A549 (cell line): ENCODE results near the gene CDC20. TPM values are rescaled to one million over a fixed set of nuclear protein-coding genes. Genes with fewer than 3 reads are reported as not detected.

Experiments used
- ATAC-seq, 2 experiments: fragments of 200-7000 bp in 1 of 2; fragments of >200 bp in 1 of 2; cut with Nextera tagmentation in 1 of 2; cut with Tn5 transposase in 1 of 2; 3 replicates each; pipeline versions ENCODE4 v1.8.0 to v1.9.1; 2018 to 2020; ENCODE audit warnings: mild to moderate bottlenecking in 1 of 2, moderate library complexity in 1 of 2
- CTCF ChIA-PET: fragments of 300-600 bp; sonication (Branson Sonifier 250); formaldehyde crosslinking; extraction: SDS; loops from one replicate; lab custom pipeline; 2021; ENCODE audit warnings: antibody characterized with exemption, inconsistent platforms; lab: Yijun Ruan, JAX
- POLR2A ChIA-PET: fragments of 350-600 bp; formaldehyde crosslinking; extraction: SDS; loops from one replicate; lab custom pipeline; 2021; ENCODE audit warnings: antibody characterized with exemption, inconsistent platforms; lab: Yijun Ruan, JAX
- DNase-seq, 2 experiments: peaks; one replicate each; pipeline versions ENCODE4 v3.0.0 to v3.0.0-alpha.2; 2011 to 2016; ENCODE audit warnings: low read depth in 1 of 2, low spot score in 1 of 2
- FAIRE-seq: peaks from 2 replicates; lab custom pipeline; 2011; peaks lifted over from hg19 to GRCh38; lab: Jason Lieb, UNC
- H3K27ac ChIP-seq, 2 experiments: fragments of >200 bp; sonication (Bioruptor Twin); formaldehyde crosslinking; 3 replicates each; pipeline ENCODE4 v1.5.1; 2016 to 2017
- H3K4me1 ChIP-seq: fragments of >200 bp; sonication (Bioruptor Twin); formaldehyde crosslinking; 3 replicates; pipeline ENCODE4 v1.6.1; 2016
- H3K4me2 ChIP-seq: fragments of >200 bp; sonication (Bioruptor Twin); formaldehyde crosslinking; 3 replicates; pipeline ENCODE4 v1.6.1; 2016
- H3K4me3 ChIP-seq: fragments of >200 bp; sonication (Bioruptor Twin); formaldehyde crosslinking; 3 replicates; pipeline ENCODE4 v1.5.1; 2016
- H3K9me3 ChIP-seq: fragments of >200 bp; sonication (Bioruptor Twin); formaldehyde crosslinking; 3 replicates; pipeline ENCODE4 v1.6.1; 2016
- CBX2 ChIP-seq: fragments of 200-600 bp; sonication (generic); IDR thresholded peaks from 2 replicates; pipeline ENCODE4 v1.6.1; 2016; ENCODE audit warnings: low read depth, mild to moderate bottlenecking, borderline replicate concordance
- CBX8 ChIP-seq: fragments of 200-600 bp; sonication (generic); IDR thresholded peaks from 2 replicates; pipeline ENCODE4 v1.6.1; 2016
- CHD4 ChIP-seq: fragments of 200-600 bp; sonication (generic); IDR thresholded peaks from 2 replicates; pipeline ENCODE4 v1.6.1; 2016; ENCODE audit warnings: antibody characterized with exemption, mild to moderate bottlenecking, borderline replicate concordance
- EHMT2 ChIP-seq: fragments of 200-600 bp; sonication (generic); IDR thresholded peaks from 2 replicates; pipeline ENCODE4 v1.6.1; 2016; ENCODE audit warnings: antibody characterized with exemption, low read depth, mild to moderate bottlenecking, moderate library complexity
- FOSL2 ChIP-seq, 2 experiments: fragments of 450-650 bp in 1 of 2; fragments of >200 bp in 1 of 2; sonication (Bioruptor Twin) in 1 of 2; formaldehyde crosslinking; IDR thresholded peaks; 2 replicates each; pipeline versions ENCODE4 v1.5.0 to v1.6.1; 2016 to 2020; ENCODE audit warnings: mild to moderate bottlenecking in 1 of 2, moderate library complexity in 1 of 2
- HOXA7 ChIP-seq: fragments of 250-450 bp; sonication (Bioruptor Pico); IDR thresholded peaks from 2 replicates; pipeline ENCODE4 v1.5.0; 2020; ENCODE audit warnings: mild to moderate bottlenecking, moderate library complexity
- HOXB5 ChIP-seq: fragments of 250-450 bp; sonication (Bioruptor Pico); IDR thresholded peaks from 2 replicates; pipeline ENCODE4 v1.5.0; 2020; ENCODE audit warnings: mild to moderate bottlenecking, moderate library complexity
- JUNB ChIP-seq: fragments of >200 bp; sonication (Bioruptor Twin); formaldehyde crosslinking; IDR thresholded peaks from 2 replicates; pipeline ENCODE4 v1.6.1; 2016
- KDM5A ChIP-seq: fragments of 200-600 bp; sonication (generic); IDR thresholded peaks from 2 replicates; pipeline ENCODE4 v1.6.1; 2016; ENCODE audit warnings: antibody characterized with exemption, mild to moderate bottlenecking
- MAFK ChIP-seq: fragments of 450-650 bp; IDR thresholded peaks from 2 replicates; pipeline ENCODE4 v1.6.1; 2014; ENCODE audit not compliant: partially characterized antibody
- MAZ ChIP-seq: fragments of 150-350 bp; IDR thresholded peaks from 2 replicates; pipeline ENCODE4 v1.6.1; 2014; ENCODE audit warnings: antibody characterized with exemption, low read depth, low read length, borderline replicate concordance
- MYC ChIP-seq: IDR thresholded peaks from 2 replicates; pipeline ENCODE4 v1.6.1; 2012; ENCODE audit warnings: mild to moderate bottlenecking, inconsistent platforms, low read length, improper control_type of control experiment, borderline replicate concordance
- NR3C1 ChIP-seq: fragments of >200 bp; sonication (Bioruptor Twin); formaldehyde crosslinking; IDR thresholded peaks from 3 replicates; pipeline ENCODE4 v1.6.1; 2017
- POLR2A ChIP-seq: IDR thresholded peaks from 2 replicates; pipeline ENCODE4 v1.6.1; 2012; ENCODE audit warnings: mild to moderate bottlenecking, low read length
- RFX5 ChIP-seq: fragments of 450-650 bp; IDR thresholded peaks from 2 replicates; pipeline ENCODE4 v1.7.1; 2014; ENCODE audit warnings: antibody characterized with exemption, mild to moderate bottlenecking, moderate library complexity
- RNF2 ChIP-seq: fragments of 200-600 bp; sonication (generic); IDR thresholded peaks from 2 replicates; pipeline ENCODE4 v1.6.1; 2016; ENCODE audit warnings: low read depth, mild to moderate bottlenecking, antibody characterized with exemption, moderate library complexity, borderline replicate concordance
- SMC3 ChIP-seq: fragments of >200 bp; sonication (Bioruptor Twin); formaldehyde crosslinking; IDR thresholded peaks from 3 replicates; pipeline ENCODE4 v1.6.1; 2018; ENCODE audit warnings: inconsistent platforms
- ZFP36 ChIP-seq: fragments of 450-650 bp; IDR thresholded peaks from 2 replicates; pipeline ENCODE4 v1.6.1; 2014; ENCODE audit warnings: borderline replicate concordance; ENCODE audit not compliant: partially characterized antibody
- WGBS: methylation state at CpG from one replicate; pipeline ENCODE4 v1.1.6; 2017; ENCODE audit errors: missing lambda C conversion rate; 5-methylcytosine and 5-hydroxymethylcytosine counted together
- polyA plus RNA-seq, 4 experiments: library from polyadenylated mRNA; depleted of rRNA in 3 of 4; stranded (reverse); fragments of >200 nt; fragmentation: RNase III in 1 of 4; extraction: RNeasy Plus Mini Kit Qiagen cat#74134 plus additional on column Dnase treatment in 1 of 4; gene quantifications; 2 replicates in 3 of 4; 3 replicates in 1 of 4; pipeline ENCODE4 v1.2.3, GENCODE V29; 2011 to 2017
- TF ChIP-seq, protein P1 (sequence below): IDR thresholded peaks from 2 replicates; pipeline ENCODE4 v1.6.1; 2012
- TF ChIP-seq, protein P2 (sequence below): IDR thresholded peaks from 2 replicates; pipeline ENCODE4 v1.6.1; 2012; ENCODE audit warnings: low read depth, borderline replicate concordance
- TF ChIP-seq, protein P3 (sequence below): fragments of >200 bp; sonication (Bioruptor Twin); formaldehyde crosslinking; IDR thresholded peaks from 3 replicates; pipeline ENCODE4 v1.6.1; 2016

CDC20 gene
- polyA plus RNA-seq, 2 of the 4 experiments (the other 2 are of a cell fraction), result 73.8 to 116 TPM

DNA sequence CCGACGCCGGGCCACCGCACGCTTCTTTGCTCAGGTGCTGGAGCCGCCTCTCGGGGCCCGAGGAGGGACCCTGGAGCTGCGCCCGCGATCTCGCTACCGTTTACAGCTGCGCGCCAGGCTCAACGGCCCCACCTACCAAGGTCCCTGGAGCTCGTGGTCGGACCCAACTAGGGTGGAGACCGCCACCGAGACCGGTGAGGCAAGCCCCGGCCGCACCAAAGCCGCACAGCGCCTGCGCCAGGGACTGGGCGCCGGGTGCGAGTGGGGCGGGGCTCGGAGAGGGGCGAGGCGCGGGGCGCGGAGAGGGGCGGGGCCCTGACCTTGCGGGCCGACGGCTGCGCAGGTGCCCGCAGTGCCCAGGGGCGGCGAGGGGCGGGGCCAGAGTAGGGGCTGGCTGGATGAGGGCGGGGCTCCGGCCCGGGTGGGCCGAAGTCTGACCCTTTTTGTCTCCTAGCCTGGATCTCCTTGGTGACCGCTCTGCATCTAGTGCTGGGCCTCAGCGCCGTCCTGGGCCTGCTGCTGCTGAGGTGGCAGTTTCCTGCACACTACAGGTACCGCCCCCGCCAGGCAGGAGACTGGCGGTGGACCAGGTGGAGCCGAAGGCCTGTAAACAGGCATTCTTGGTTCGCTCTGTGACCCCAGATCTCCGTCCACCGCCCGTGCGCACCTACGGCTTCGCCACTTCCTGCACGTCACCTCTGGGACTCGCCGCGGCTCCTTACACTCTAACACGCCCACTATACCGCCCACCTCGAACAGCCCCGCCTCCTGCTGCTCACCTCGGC, 9.8 kb upstream of the CDC20 start (continued):
- TF ChIP-seq MAZ, result 0 out of 2 replicates have a peak, but pooled peaks have one; percentile 5
- TF ChIP-seq, protein P1, sequence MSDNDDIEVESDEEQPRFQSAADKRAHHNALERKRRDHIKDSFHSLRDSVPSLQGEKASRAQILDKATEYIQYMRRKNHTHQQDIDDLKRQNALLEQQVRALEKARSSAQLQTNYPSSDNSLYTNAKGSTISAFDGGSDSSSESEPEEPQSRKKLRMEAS, result peak; percentile 79
- TF ChIP-seq POLR2A, result peak; percentile 70
- peak; percentile 74 for TF ChIP-seq MAFK
- TF ChIP-seq CBX8, result no peak
- TF ChIP-seq RNF2, result no peak
- no peak for TF ChIP-seq NR3C1
- TF ChIP-seq, protein P2, sequence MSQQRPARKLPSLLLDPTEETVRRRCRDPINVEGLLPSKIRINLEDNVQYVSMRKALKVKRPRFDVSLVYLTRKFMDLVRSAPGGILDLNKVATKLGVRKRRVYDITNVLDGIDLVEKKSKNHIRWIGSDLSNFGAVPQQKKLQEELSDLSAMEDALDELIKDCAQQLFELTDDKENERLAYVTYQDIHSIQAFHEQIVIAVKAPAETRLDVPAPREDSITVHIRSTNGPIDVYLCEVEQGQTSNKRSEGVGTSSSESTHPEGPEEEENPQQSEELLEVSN, result peak; percentile 82
- TF ChIP-seq MYC, result 0 out of 2 replicates have a peak, but pooled peaks have one; percentile 58
- no peak for TF ChIP-seq HOXA7 (CRISPR knock-in tag)
- TF ChIP-seq RFX5, result 0 out of 2 replicates have a peak, but pooled peaks have one; percentile 27
- TF ChIP-seq, protein P3, sequence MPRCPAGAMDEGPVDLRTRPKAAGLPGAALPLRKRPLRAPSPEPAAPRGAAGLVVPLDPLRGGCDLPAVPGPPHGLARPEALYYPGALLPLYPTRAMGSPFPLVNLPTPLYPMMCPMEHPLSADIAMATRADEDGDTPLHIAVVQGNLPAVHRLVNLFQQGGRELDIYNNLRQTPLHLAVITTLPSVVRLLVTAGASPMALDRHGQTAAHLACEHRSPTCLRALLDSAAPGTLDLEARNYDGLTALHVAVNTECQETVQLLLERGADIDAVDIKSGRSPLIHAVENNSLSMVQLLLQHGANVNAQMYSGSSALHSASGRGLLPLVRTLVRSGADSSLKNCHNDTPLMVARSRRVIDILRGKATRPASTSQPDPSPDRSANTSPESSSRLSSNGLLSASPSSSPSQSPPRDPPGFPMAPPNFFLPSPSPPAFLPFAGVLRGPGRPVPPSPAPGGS, result 0 out of 3 replicates have a peak, but pooled peaks have one; percentile 17
- no peak for TF ChIP-seq HOXB5 (CRISPR knock-in tag)
- TF ChIP-seq CHD4, result no peak
- TF ChIP-seq EHMT2, result no peak
- no peak for TF ChIP-seq ZFP36
- no peak for TF ChIP-seq JUNB
- TF ChIP-seq SMC3, result no peak

DNA sequence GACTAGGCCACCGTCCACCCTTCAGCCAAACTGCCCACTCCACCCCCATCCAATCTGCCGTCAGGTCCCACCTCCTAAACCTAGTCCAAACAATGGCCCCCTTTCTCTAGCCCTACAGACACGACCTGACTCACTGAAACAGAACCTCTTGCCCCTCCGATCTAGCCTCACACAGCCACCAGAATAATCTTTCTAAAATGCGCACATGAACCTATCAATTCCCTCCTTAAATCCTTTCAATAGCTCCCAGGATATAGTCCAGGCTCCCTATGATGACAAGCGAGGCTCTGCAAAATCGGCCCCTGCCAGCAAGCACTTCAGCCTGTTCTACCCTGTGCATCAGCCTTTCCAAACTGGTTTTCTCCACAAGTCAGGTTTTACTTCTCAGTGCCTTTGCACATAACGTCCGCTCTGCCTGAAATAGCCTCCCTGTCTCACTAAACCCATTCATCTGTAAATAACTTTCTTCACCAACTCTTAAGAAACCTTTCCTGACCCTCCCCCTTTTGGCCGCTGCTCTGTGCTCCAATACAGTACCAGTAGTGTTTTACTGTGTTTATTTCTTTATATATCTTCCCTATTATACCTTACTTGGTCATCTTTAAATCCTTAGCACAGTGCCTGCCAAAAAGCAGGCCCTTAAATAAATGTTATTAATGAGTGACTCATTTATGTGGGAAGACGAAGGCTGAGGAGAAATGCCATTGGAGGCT, 9.0 kb upstream of the CDC20 start:
- peaks cover 9% of the 10 kb centered on the region; the same call in 2 of the 3 replicates for H3K4me1 ChIP-seq
- no peaks in the 10 kb centered on the region for H3K9me3 ChIP-seq
- peak overlapping the region; percentile 96 to 99 for H3K27ac ChIP-seq
- 46% methylated on average over 11 of the region's 11 CpGs for WGBS
- peak overlapping the region; percentile 70 for H3K4me3 ChIP-seq
- FAIRE-seq (no peak), DNase-seq (no peak), ATAC-seq (peak in 1 of 2 experiments; percentile 1; a peak in 1 of 6 replicates)
- H3K4me2 ChIP-seq, result peak overlapping the region; percentile 82
- ChIA-PET CTCF (no interaction called here), POLR2A (no interaction called here)
- TF ChIP-seq MYC, result no peak
- TF ChIP-seq, all 56 proteins: peak for 0

DNA sequence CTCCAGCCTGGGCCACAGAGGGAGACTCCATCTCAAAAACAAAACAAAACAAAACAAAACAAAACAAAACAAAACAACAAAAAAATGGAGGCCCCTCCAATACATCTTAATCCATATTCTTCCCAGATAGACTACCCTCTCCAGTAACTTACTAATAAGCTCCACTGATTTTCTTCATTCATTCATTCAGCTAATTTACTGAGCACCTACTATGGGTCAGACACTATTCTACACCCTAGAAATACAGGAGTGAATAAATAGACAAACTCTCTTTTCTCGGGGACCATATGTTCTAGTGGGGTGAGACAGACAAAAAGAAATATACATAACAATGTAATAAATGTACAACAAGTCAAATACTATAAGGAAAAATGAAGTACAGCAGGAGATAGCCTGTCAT, 7.8 kb upstream of the CDC20 start:
- no peak for ATAC-seq
- ChIA-PET POLR2A (no interaction called here), CTCF (interaction anchor here (0.5 kb wide), 1 partner anchor 585 kb away, joined by 5 read pairs; no protein-coding TSS in a partner anchor)
- TF ChIP-seq FOSL2 (IDR thresholded peaks at IDR 0.05), result no peak
- no peak for TF ChIP-seq FOSL2 (CRISPR knock-in tag; IDR thresholded peaks at IDR 0.05)
- no peak for TF ChIP-seq CBX2
- TF ChIP-seq NR3C1, result no peak
- TF ChIP-seq HOXA7 (CRISPR knock-in tag), result no peak
- no peak for TF ChIP-seq MAZ
- no peak for TF ChIP-seq KDM5A
- TF ChIP-seq, all 56 proteins: peak for 0
- Histone ChIP-seq H3K27ac (no peak overlapping the region), H3K4me1 (peaks cover 9% of the 10 kb centered on the region; the same call in 2 of the 3 replicates), H3K9me3 (no peaks in the 10 kb centered on the region), H3K4me2 (no peak overlapping the region), H3K4me3 (no peak overlapping the region)
- no peak for DNase-seq
- FAIRE-seq, result no peak
- WGBS, result 88% methylated on average over 1 of the region's 1 CpG
